ENCODE measurements around the gene REC114.

DNA sequence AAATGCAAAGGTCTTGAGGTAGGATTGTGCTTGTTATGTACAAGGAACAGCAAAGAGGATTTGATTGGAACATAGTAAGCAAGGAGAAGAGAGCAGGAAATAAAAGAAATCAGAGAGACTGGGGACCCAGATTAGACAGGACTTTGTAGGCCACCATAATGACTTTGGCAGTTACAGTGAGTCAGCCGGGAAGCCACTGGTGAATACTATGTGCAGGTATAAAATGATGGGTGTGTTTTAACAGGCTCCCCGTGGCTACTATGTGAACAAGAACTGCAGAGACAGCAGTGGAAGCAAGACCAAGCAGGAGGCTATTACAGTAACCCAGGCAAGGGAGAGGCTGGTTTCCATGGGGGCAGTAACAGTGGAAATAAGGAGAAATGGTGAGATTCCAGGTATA, 135.1 kb downstream of the REC114 start:
- TF ChIP-seq, protein P1, sequence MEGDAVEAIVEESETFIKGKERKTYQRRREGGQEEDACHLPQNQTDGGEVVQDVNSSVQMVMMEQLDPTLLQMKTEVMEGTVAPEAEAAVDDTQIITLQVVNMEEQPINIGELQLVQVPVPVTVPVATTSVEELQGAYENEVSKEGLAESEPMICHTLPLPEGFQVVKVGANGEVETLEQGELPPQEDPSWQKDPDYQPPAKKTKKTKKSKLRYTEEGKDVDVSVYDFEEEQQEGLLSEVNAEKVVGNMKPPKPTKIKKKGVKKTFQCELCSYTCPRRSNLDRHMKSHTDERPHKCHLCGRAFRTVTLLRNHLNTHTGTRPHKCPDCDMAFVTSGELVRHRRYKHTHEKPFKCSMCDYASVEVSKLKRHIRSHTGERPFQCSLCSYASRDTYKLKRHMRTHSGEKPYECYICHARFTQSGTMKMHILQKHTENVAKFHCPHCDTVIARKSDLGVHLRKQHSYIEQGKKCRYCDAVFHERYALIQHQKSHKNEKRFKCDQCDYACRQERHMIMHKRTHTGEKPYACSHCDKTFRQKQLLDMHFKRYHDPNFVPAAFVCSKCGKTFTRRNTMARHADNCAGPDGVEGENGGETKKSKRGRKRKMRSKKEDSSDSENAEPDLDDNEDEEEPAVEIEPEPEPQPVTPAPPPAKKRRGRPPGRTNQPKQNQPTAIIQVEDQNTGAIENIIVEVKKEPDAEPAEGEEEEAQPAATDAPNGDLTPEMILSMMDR (optimal IDR thresholded peaks at IDR 0.05 in 1 of 3, IDR thresholded peaks at IDR 0.05 in 1 of 3, conservative IDR thresholded peaks at IDR 0.05 in 1 of 3; ENCODE audit: extremely low read depth in 1 of 3, insufficient read depth in 2 of 3, low read length in 3 of 3) = no peak
- no peak for TF ChIP-seq EZH2 (IDR thresholded peaks at IDR 0.05; ENCODE audit: low read length)
